HG03460 (cell line): ENCODE data around the gene S100A4.
"Not testable (repeated sequence)": the region's sequence is repeated elsewhere in the genome, so short reads cannot be mapped to it uniquely, and the experiment has no call there.

Experiments
- ATAC-seq: cut with Tn5 transposase; IDR thresholded peaks from one replicate; pipeline ENCODE4 v1.9.1; 2021; ENCODE audit not compliant: unreplicated experiment

The S100A4 gene

GRCh38 chr1:153567621-153568366, 22.2 kb upstream of the S100A4 start:
- ATAC-seq: no peak

- ATAC-seq: peak; percentile 42
Observed at GRCh38 chr1:153566414-153567371, 21.1 kb upstream of the S100A4 start.

DNA sequence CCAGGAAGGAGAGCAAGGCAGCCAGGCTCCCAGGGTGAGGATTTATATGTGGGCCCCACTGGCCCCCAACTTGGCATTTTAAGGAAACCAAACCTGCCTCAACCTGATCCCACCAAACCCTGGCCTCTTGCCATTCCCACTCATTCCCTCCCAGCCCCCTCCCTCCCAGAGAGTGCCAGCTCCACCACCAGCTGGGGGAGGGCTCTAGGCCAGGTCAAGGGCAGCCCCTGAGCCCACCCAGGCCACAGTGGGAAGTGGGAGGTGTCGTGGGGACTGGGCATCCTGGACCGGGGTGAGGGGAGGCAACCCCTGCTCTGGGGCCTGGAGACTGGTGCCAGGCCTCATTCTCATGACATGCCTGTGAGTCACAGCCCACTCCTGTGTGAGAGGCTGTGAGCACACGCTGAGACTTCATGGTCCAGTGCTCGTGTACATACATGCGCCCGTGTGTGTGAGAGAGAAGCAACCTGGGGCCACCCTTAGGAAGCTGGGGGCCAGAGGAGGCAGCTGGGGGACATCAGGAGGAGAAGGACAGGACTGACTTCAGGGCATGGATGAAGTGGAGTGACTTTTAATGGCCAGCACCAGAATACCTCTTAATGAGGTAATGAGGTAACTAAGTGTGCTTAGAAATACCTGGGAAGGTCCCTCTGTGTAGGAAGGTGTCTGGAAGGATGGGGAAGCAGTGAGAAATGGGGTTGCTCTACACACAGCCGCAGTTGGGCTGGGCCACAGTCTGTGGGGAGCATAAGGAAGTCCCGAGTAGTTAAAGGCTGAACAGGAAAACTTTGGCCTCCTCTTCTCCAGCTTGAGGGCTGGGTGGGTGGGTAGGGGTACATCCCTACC, 20.1 kb upstream of the S100A4 start, which contains the start of gene S100A2:
Gene S100A2 (minus strand): TSS at position 316 of the 846 bp plus-strand sequence. CDS start 1,967 bp downstream, outside the sequence.
- ATAC-seq: peak; percentile 50

GRCh38 chr1:153563991-153564390, 18.4 kb upstream of the S100A4 start:
- ATAC-seq: no peak

DNA sequence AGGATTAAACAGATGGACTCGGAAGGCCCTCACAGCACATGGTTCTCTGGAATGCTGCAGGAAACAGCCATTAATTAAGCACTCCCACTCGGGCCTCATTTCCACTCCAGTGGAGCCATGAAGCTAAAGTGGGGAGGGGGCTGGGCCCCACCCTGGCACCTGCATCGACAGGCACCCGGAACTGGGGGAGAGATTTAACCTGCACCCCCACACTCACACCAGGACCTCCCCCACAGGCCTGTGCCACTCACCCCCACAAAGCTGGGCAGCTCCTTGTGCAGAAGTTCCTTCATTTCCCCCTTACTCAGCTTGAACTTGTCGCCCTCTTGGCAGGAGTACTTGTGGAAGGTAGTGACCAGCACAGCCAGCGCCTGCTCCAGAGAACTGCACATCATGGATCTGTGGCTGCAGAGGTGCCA, 17.9 kb upstream of the S100A4 start:
- no peak for ATAC-seq

- not testable (repeated sequence) for ATAC-seq
Observed at GRCh38 chr1:153562021-153562420, 16.4 kb upstream of the S100A4 start.

- no peak for ATAC-seq
Observed at GRCh38 chr1:153561466-153561985, 15.9 kb upstream of the S100A4 start.

- ATAC-seq: no peak
Observed at GRCh38 chr1:153560771-153561465, 15.3 kb upstream of the S100A4 start.

DNA sequence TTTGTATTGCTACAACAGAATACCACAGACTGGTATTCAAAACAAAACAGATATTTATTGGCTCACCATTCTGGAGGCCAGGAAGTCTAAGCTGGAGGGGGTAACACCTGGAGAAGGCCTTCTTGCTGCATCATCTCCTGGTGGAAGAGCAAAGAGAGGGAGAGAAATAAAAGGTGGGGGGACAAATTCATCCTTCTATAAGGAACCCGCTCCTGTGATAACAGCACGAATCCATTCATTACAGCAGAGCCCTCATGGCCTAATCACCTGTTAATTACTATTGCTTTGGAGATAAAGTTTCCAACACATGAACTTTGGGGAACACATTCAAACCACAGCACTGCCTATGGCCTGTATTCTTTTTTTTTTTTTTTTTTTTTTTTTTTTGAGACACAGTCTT, 14.6 kb upstream of the S100A4 start:
- no peak for ATAC-seq

DNA sequence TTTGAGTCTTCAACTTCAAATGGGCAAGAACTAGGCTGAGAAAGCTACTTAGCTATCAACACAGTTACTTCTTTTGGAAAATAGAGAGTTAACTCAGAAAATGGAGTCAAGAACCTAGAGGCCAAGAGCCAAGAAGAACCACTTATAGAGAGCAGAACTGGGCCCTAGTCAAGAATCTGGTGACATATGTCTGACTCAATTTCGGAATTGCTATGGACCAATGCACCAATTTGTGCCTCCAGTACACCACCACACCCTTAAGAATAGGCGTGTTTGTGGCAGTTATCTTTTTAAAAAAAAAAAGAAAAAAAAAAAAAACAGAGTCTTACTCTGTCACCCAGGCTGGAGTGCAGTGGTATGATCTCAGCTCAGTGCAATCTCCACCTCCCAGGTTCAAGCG, 12.3 kb upstream of the S100A4 start:
- ATAC-seq: no peak

DNA sequence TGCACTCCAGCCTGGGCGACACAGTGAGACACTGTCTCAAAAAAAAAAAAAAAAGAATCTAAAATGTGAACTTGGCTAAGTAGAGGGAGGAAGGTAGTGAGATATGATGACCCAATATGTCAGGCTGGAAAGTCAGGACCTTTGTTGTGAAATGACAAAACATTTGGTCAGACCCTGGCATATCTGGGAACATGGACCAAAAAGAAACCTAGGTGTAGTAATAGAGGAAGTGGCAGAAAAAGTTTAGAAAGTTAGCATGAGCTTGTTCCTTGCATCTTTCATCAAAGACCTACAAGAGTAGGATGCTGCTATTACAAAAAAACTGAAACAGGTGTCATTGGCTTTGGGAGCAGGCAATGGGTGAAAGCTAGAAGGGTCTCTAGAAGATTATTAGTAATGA, 10.7 kb upstream of the S100A4 start:
- no peak for ATAC-seq

DNA sequence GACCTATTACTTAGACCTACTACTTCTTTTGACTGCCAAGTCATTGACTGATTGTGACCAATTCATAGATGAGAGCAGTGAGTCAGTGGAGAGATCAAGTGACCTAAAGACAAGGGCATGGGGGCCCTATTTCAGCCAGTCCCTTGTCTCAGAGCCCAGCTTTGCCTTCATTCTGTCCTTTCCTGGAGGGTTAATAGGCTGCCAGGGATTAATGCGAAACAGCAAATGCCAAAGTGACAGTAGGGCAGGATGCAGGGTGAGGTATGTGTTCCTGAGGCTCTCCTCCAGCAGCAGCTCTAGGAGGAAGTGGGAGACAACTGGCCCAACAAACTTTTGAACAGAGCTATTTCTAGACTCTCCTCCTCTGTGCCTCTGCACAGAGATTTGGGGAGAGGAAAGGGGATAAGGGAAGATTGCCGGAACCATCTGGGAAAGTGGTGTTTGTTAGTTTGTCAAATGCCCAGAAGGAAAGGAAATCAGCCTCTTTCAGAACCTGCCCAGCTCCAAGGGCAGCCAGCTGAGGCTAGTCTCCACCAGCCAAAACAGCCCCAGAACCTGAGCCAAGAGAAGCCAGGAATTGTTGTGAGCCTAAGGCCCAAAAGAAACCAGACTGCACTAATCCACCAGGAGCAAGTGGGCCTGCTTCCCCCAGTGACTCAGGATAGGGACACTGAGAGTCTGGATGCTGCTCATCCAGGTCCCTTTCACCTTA, 8.4 kb upstream of the S100A4 start:
- ATAC-seq: no peak

DNA sequence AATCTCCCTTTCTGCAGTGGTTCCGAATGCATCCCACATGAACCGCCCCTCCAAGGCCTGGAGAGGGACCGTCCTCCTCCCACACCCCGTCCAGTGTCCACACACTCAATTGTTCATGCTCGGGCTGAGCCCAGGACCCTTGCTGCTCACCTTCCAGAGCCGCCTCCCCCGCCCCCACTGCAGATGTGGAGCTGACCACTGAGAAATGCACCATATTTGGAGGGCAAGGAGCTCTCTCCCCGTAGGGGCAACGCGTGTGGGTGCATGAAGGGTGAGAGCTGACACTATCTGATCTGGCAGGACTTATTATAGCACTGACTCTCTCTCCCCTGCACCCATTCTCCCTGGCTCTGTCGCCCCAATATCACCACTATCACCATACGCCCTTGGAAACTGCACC, 7.5 kb upstream of the S100A4 start:
- no peak for ATAC-seq

GRCh38 chr1:153552335-153552734, 6.7 kb upstream of the S100A4 start:
- no peak for ATAC-seq

DNA sequence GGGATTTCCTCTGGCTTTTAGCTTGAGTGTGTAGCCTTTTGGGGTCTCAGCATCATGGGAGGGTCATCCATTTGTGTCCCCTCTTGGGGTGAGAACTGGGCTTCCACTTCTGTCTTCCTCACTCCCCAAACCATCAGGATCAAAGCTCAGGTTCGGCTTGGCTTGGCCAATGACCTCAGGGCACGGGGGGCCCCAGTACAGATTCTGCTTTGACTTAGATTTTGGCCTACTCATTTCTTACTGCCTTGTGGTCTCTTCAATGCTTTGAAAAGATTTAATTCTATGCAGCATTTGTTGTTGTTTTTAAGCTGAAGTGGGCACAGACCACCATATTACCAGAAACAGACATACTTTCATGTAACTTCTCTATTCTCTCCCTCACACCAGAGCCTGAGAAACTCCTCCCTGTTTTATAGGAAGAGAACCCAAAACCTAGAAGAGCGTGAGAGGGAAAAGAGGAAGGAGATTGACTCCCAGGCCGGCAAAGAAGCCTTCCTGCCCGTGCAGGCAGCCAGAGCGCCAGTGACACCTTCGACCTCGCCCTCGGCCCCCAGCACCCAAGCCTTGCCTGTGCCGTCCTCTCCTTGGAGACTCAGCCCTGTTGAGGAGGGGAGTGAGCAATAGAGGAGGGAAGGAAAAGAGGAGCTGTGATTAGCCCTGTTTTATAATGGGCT, 5.4 kb upstream of the S100A4 start:
- no peak for ATAC-seq

DNA sequence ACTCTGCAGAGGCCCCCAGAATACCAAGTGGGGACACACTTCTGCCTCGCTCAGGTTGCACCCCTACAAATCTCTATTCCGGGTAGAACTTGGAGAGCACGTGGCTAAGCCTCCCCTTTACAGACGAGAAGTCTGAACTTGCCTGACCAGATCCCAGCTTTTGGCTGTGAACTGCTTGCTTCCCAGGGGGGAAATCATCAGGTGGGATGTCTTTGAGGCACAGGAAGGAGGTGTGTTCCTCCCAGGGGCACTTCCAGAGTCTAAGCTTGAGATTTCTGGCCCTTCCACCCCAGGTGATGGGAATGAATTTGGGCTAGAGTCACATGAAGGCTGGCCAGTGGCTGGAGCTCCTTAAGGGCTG, 4.8 kb upstream of the S100A4 start:
- ATAC-seq: no peak

DNA sequence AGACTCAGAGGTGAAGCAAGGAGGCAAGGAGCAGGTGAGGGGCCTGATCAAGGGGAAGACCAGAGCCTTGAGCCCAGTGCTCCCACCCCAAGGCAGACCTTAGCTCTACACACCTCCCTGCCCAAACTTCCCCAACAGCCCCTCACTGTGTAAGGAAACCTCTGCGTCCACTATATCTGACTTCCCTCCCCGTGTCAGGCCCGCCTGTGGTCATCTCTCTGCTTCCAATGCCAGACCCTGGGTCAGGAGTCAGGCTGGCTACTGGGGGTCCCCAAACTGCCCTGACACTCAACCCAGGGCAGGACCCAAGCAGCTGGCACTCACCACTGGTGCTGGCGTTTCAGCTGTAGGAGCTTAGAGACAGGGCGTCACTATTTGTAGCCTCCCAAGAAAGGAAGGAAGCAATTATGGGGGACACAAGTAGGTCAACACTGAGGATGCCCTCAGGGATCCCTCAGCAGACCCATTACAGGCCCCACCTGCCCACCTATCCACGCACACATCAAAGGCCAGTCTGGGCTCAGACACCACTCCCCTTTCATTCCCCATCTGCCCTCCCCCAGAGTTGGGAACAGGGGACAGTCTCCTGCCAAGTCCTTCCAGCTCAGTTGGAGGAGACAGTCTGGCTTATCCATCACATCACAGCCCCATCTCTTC, 4.3 kb upstream of the S100A4 start:
- ATAC-seq: no peak
